ENCODE measurements around the gene RACGAP1. TPM values are rescaled to one million over a fixed set of nuclear protein-coding genes. Genes with fewer than 3 reads are reported as not detected.

RACGAP1 gene
- total and polyA plus RNA-seq, 2 of the 4 experiments (the other 2 are of a cell fraction): 37.9 to 110 TPM

DNA sequence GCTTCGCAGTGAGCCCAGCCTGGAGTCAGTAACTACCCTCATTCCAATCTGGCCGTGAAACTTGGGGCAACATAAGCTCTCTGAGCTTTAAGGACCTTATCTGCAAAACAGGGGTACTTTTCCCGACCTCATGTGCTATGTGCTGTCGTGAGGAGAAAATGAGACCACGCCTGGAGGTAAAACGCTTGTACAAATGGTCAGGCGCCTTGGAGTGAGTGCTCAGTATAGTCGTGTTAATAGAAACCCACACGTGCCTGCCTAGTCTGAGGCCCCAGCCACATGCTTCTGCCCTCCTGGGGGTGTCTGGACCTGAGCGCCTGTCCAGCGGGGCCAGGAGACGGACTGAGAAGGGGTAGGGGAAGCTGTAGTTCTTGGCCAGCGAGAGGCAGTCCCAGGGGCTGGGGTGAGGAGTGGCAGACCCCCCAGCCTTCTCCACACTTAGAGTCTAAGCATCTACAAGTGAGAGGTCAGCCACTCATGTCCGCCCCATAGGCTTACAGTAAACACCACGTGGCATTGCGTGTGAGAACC is 58.7 kb downstream of the RACGAP1 start (continued):
- TF ChIP-seq, protein P1, sequence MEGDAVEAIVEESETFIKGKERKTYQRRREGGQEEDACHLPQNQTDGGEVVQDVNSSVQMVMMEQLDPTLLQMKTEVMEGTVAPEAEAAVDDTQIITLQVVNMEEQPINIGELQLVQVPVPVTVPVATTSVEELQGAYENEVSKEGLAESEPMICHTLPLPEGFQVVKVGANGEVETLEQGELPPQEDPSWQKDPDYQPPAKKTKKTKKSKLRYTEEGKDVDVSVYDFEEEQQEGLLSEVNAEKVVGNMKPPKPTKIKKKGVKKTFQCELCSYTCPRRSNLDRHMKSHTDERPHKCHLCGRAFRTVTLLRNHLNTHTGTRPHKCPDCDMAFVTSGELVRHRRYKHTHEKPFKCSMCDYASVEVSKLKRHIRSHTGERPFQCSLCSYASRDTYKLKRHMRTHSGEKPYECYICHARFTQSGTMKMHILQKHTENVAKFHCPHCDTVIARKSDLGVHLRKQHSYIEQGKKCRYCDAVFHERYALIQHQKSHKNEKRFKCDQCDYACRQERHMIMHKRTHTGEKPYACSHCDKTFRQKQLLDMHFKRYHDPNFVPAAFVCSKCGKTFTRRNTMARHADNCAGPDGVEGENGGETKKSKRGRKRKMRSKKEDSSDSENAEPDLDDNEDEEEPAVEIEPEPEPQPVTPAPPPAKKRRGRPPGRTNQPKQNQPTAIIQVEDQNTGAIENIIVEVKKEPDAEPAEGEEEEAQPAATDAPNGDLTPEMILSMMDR (conservative IDR thresholded peaks at IDR 0.05; ENCODE audit: low read depth, low read length): no peak
- no peak for TF ChIP-seq RCOR1 (IDR thresholded peaks at IDR 0.05; ENCODE audit: insufficient replicate concordance, low read length)

DNA sequence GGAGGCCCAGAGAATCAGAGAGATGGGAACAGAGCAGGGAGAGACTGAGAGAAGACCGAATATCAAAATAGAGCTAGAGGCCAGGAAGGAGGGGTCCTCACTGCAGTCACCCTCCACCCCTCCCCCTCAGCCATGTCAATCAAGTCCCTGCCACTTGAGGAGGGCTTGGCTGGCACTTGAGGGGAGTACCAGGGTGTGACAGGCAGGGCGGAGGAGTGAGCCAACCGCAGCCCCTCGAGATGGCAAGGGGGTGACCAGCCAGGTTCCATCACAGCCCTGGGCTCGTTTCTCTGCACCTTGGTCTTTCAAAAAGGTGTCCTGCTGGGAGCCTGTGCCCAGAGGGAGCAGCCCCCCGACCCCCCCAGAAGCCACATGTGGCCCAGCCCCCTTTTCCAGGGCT is 59.5 kb downstream of the RACGAP1 start:
- Histone ChIP-seq H2BK15ac (ENCODE audit: low read depth, low read length) (no peak overlapping the region), H3K4ac (ENCODE audit: low read depth, low read length) (no peak overlapping the region), H2BK120ac (ENCODE audit: low read depth, low read length) (no peak overlapping the region), H2BK20ac (ENCODE audit: low read depth, low read length) (no peak overlapping the region), H2BK5ac (ENCODE audit: low read depth, low read length, poor library complexity, severe bottlenecking) (no peak overlapping the region), H3K27ac (ENCODE audit: insufficient read depth, low read length) (no peak overlapping the region), H3K9me3 (ENCODE audit: control insufficient read depth, insufficient read depth, low read length) (no peaks in the 10 kb centered on the region), H2AK9ac (replicated peaks; ENCODE audit: low read depth, low read length, poor library complexity) (no peak overlapping the region), H3K4me2 (ENCODE audit: low read depth, low read length) (no peak overlapping the region), H3K9ac (ENCODE audit: low read depth, low read length) (no peak overlapping the region), H3K4me1 (ENCODE audit: control insufficient read depth, insufficient read depth, low read length) (no peaks in the 10 kb centered on the region), H4K5ac (ENCODE audit: low read depth, low read length) (no peak overlapping the region), H3K9me1 (ENCODE audit: insufficient read depth, low read length) (no peaks in the 10 kb centered on the region), H3K36me3 (ENCODE audit: control insufficient read depth, insufficient read depth, low read length) (no peaks in the 10 kb centered on the region), H4K20me1 (ENCODE audit: insufficient read depth, low read length) (no peaks in the 10 kb centered on the region), H2AK5ac (ENCODE audit: low read depth, low read length) (no peak overlapping the region), H3K27me3 (ENCODE audit: control insufficient read depth, insufficient read depth, low read length) (peaks cover 86% of the 10 kb centered on the region), H3K4me3 (ENCODE audit: insufficient read depth, low read depth, low read length) (no peak overlapping the region), H3K14ac (replicated peaks; ENCODE audit: low read depth, low read length) (no peak overlapping the region), H3K56ac (ENCODE audit: extremely low read depth, insufficient read depth, low read length) (no peak overlapping the region), H2AFZ (replicated peaks; ENCODE audit: low read length, poor library complexity) (no peak overlapping the region), H3K23ac (ENCODE audit: low read depth, low read length) (no peak overlapping the region), H4K8ac (ENCODE audit: low read depth in 2 of 2, low read length in 2 of 2) (no peak overlapping the region), H3K18ac (ENCODE audit: low read depth, low read length) (no peak overlapping the region), H3K79me1 (ENCODE audit: low read depth in 1 of 2, low read length in 2 of 2) (no peaks in the 10 kb centered on the region), H4K91ac (ENCODE audit: insufficient read depth, low read depth, low read length) (no peak overlapping the region)
- dilution Hi-C loops (cut with HindIII; ENCODE audit: low sequenced_read_pairs, unreplicated experiment) (no loop called here), in situ Hi-C loops (cut with MboI; ENCODE audit: low sequenced_read_pairs) (loop anchor here (10.0 kb wide), 1 partner anchor 191 kb away; no protein-coding TSS in a partner anchor), intact Hi-C loops (cut with micrococcal nuclease) (loop anchor here (10.0 kb wide), 1 partner anchor 209 kb away; no protein-coding TSS in a partner anchor)
- ChIA-PET POLR2A (ENCODE audit: unreplicated experiment) (no interaction called here), CTCF (interaction anchor here (1.3 to 4.0 kb wide), 6 partner anchors 18 to 145 kb away, joined by 4 to 33 read pairs (median 9); partner anchors contain the start of gene COX14)
- no CpG with 5 or more reads among the region's 6 CpGs for WGBS, 2 experiments (ENCODE audit: extremely low coverage in 2 of 2, insufficient read length in 1 of 2)
- no TSS peak for BruUV-seq (replicated peaks)
- DNase-seq (no peak), ATAC-seq (ENCODE audit: low read depth) (no peak)
- no peak for TF ChIP-seq NFE2L2 (IDR thresholded peaks at IDR 0.05; ENCODE audit: low read depth, low read length)
- no peak for TF ChIP-seq CHD1 (IDR thresholded peaks at IDR 0.05; ENCODE audit: low read depth, low read length)
- no peak for TF ChIP-seq FOS (IDR thresholded peaks at IDR 0.05; ENCODE audit: low read depth, low read length)
- TF ChIP-seq SMC3 (IDR thresholded peaks at IDR 0.05; ENCODE audit: low read depth, low read length): no peak
- TF ChIP-seq, protein P2, sequence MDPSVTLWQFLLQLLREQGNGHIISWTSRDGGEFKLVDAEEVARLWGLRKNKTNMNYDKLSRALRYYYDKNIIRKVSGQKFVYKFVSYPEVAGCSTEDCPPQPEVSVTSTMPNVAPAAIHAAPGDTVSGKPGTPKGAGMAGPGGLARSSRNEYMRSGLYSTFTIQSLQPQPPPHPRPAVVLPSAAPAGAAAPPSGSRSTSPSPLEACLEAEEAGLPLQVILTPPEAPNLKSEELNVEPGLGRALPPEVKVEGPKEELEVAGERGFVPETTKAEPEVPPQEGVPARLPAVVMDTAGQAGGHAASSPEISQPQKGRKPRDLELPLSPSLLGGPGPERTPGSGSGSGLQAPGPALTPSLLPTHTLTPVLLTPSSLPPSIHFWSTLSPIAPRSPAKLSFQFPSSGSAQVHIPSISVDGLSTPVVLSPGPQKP (IDR thresholded peaks at IDR 0.05; ENCODE audit: borderline replicate concordance, low read depth, low read length): no peak
- TF ChIP-seq MXI1 (IDR thresholded peaks at IDR 0.05; ENCODE audit: borderline replicate concordance, low read depth, low read length): no peak
- no peak for TF ChIP-seq MAZ (IDR thresholded peaks at IDR 0.05; ENCODE audit: borderline replicate concordance, low read depth, low read length)
- TF ChIP-seq, protein P1 (conservative IDR thresholded peaks at IDR 0.05; ENCODE audit: low read depth, low read length): no peak
- no peak for TF ChIP-seq CEBPB (IDR thresholded peaks at IDR 0.05; ENCODE audit: low read depth, low read length)
- no peak for TF ChIP-seq RFX5 (IDR thresholded peaks at IDR 0.05; ENCODE audit: low read depth, low read length)

Measured in IMR-90 (cell line).